ENCODE measurements around the gene SP3.
A peak's percentile ranks its signal among the peaks of the same experiment; 100 is the strongest.

SP3 gene

GRCh38 chr2:173993459-173993858 lies 28.3 kb upstream of the SP3 start:
- DNase-seq = no peak

GRCh38 chr2:173991856-173992588 lies 26.8 kb upstream of the SP3 start:
- peak; percentile 72 for DNase-seq

GRCh38 chr2:173990970-173991819 lies 26.0 kb upstream of the SP3 start:
- DNase-seq = peak; percentile 86

GRCh38 chr2:173990245-173990644 lies 25.1 kb upstream of the SP3 start:
- DNase-seq = no peak

GRCh38 chr2:173989884-173990215 lies 24.7 kb upstream of the SP3 start:
- no peak for DNase-seq

- DNase-seq = no peak
Measured at GRCh38 chr2:173989160-173989883, 24.1 kb upstream of the SP3 start.

- DNase-seq = no peak
Measured at GRCh38 chr2:173986805-173987204, 21.6 kb upstream of the SP3 start.

GRCh38 chr2:173985605-173985992 lies 20.4 kb upstream of the SP3 start:
- no peak for DNase-seq

GRCh38 chr2:173984866-173985604 lies 19.9 kb upstream of the SP3 start:
- peak; percentile 23 for DNase-seq

GRCh38 chr2:173983391-173983871 lies 18.3 kb upstream of the SP3 start:
- no peak for DNase-seq

- peak; percentile 87 for DNase-seq
Measured at GRCh38 chr2:173982918-173983317, 17.7 kb upstream of the SP3 start.

- no peak for DNase-seq
Measured at GRCh38 chr2:173982182-173982714, 17.1 kb upstream of the SP3 start.

GRCh38 chr2:173981520-173981919 lies 16.3 kb upstream of the SP3 start:
- DNase-seq = no peak

GRCh38 chr2:173979751-173980351 lies 14.7 kb upstream of the SP3 start:
- no peak for DNase-seq

- no peak for DNase-seq
Measured at GRCh38 chr2:173978447-173978846, 13.3 kb upstream of the SP3 start.

GRCh38 chr2:173972636-173973035 lies 7.5 kb upstream of the SP3 start:
- DNase-seq = no peak

GRCh38 chr2:173972165-173972564 lies 7.0 kb upstream of the SP3 start:
- no peak for DNase-seq

GRCh38 chr2:173970516-173970924 lies 5.3 kb upstream of the SP3 start:
- no peak for DNase-seq

GRCh38 chr2:173969886-173970285 lies 4.7 kb upstream of the SP3 start:
- no peak for DNase-seq

- DNase-seq = no peak
Measured at GRCh38 chr2:173968551-173968950, 3.4 kb upstream of the SP3 start.

GRCh38 chr2:173966274-173967098 lies 1.3 kb upstream of the SP3 start:
- DNase-seq = no peak

All from NCI-H446 treated with DMSO at 0.1 percent for 48 hours (cell line).